DMS 273 (cell line): ENCODE results near the gene HOXA5.

Source experiments
- DNase-seq: peaks from one replicate; lab custom pipeline; 2025; ENCODE audit not compliant: unreplicated experiment; lab: John Stamatoyannopoulos, UW

The HOXA5 gene

DNA sequence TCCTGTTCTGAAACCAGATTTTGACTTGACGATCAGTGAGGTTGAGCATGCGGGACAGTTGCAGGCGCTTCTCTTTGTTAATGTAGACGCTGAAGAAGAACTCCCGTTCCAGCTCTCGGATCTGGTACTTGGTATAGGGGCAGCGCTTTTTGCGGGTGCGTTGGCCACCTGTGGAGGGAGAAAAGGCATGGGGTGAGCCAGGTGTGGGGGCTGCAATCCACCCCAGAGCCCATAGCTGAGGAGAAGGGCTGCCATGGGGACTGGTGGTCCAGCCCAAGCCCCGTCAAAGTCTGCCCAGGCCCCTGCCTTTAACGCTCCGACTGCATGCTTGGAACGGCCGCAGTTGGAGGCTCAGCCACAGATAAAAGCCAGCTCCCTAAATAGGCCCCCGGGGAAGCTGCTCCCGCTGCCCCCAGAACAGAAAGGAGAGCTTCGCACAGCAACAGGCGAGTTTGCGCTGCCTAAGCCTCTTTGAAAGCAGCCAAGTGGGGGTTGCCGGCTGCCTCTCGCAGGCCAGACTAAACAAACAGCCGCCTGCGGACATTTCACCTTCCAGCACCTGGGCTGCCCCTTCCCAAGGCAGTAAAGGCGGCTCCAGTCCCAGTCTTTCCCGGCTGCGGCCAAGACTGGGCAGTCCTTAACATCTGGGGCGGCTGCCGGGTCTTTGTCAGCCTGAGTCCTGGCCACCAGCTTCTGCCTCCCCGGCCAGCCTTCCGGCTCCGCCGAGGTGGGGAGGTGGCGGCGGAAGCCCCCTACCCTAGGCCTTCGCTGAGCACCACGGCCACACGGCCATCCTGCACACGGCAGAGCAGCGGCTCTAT is 39.6 kb upstream of the HOXA5 start:
- no peak for DNase-seq

DNA sequence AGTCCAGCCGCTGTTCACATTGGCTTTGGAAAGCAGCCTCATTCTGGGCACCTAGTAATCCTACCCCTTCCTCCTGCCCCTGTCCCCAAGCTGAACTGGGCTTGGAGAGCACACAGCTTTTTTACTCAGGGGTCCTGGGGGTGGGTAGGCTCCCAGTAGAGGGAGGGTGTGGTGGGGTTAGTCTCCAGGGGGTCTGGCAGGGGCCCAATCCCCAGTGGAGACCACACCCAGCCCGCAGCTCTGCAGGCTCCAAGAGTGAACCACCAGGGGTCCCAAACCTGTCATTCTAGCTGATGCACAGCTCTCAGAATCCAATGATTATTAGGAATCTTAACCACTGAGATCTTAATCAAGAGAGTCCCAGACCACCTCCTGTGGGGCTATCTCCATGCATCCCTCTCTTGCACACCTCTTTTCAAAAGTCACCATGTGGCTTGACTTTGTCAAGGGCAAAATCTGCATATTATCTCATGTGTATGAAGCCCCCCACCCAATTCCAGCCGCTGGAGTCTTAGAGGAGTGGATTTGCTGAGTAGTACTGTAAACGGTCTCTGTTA is 38.9 kb upstream of the HOXA5 start:
- no peak for DNase-seq

DNA sequence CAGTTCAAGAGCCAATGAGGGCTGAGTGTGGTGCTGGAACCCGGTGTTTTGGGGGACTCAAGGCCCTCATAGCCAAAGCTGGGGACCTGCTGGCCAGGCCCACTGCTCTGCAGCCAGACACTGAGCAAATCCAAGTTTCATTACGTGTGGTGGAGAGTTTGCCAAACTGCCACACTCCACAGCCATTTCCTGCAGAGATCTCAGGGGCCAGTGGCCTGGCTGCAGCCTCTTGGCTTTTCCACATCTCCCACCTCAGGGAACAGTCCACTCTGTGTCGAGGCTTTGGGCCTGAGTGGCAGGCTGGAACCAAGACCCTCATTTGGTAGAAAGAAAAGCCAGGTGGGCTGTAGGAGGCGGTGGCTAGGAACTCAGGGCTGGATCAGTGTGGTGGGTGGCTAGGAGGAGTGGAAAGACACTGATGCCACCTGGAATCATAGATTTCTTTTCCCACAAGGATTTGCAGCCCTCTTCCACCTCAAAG is 38.4 kb upstream of the HOXA5 start:
- DNase-seq: no peak

DNA sequence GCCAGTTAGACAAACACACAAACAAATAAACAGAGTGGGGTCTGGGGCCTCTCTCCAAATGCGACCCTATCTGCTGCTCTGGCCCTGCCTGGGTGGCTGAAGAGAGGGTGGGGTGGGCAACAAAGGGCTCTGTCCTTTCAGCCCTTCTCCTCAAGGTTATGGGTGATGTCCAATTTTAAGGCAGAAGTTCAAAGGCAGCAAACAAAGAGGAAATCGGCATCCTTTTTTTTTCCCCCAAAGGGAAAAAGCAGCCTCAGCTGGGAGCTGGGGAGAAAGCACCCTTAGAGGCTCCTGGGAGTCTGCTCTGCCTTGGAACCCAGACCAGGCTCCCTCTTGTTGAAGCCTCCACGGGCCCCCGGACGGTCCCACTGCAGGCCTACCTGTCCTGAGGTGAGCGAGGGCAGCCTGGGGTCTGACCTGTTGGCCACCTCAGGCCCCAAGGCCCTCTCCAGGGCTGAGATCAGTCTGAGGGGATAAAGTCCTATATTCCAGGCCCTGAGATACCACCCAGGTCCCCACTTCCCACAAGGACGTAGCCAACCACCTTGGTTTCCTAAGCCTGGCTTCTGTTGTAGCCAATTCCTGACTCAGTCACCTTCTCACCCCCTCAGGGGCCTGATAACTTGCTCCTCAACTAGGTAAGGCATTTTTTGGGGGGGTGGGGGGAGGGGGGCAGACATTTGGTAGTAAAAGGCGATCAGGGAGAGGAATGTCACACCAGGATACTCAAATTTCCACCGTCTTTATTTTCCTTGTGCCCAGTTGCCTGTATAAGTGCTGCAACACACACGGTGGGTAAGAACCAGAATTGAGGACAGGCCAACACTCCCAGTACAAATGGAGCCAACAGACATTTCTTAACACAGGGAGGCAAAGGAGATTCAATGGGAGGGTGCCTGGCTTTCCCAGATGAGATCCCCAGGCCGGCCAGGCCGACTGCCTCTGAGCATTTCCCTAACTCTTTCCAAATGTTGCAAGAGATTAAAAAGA is 37.2 kb upstream of the HOXA5 start:
- no peak for DNase-seq

DNA sequence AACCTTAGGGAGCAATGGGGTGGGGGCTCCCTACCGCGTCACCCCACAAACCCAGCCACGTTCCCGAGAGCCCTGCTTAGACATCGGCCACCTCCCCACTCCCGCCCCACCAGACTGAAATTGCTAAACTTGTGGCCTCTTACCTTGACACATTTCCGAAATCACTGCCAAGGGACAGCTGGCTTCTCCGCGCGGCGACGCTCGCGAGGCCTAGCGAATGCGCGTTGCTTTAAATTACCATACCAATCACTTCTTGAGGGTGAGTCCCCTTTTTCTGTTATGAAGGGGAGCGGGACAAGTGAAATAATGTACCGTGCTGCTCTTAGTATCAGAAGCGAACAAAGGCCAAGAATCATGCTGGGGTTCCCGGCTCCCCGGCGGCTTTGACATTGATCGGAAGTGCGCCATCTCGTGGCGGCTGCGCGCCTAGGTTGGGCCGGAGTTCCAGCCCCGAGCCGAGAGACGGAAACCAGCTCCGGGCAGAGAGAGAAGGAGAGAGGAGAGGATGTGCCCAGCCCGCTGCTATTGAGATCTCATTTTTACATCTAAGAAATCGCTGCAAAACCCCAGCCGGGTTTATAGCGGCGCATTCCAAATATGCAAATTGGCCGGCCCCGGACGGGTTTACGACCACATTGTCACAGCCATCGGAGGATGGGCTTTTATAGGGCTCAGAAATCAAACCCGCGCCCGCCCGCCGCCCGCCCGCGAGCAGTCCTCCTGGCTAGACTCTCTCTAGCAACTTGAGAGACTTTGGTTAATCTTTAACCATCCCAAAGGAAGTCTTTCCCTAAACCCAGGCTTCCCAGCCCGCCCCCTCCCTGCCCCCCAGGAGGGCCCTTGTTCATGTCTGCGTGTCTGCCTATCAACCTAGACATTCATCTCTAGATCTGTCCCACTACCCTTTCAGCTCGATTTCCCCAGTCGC is 36.3 kb upstream of the HOXA5 start:
- DNase-seq: peak; percentile 94

DNA sequence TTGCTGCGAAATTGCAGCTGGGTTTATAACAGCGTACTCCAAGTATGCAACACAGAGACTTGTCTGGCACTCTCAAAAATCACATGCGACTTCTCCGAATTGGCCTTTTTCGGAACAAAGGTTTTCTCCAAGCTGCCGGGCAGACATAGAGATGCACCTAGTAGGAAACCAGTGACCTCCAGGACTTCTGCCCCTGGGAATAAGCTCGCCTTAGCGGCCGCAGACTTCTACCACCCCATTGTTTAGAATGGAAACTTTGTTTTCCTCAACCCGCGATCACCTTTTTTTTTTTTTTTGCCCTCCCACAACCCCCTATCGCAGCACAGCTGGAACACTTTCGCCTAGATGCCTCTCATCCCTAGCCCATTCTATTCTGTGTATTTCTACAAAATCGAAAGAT is 35.5 kb upstream of the HOXA5 start:
- DNase-seq: no peak

DNA sequence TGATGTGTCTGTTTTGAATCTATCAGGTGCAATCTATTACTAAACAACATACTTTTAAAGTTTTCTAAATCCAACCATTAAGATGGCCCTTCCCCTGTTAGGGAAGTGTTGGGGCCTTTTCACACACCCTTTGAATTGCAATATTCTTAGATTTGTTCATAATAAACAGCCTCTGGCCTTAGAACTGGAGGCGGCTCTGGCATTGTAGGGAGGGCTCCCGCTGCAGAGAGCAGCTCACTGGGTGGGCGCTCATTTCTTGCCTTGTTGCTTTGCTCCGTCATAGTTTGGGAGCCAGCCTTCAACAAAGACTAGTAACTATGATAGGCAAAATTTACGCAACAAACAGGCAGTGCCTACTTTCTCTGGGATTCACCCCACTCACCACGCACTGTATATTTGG is 34.9 kb upstream of the HOXA5 start:
- no peak for DNase-seq

DNA sequence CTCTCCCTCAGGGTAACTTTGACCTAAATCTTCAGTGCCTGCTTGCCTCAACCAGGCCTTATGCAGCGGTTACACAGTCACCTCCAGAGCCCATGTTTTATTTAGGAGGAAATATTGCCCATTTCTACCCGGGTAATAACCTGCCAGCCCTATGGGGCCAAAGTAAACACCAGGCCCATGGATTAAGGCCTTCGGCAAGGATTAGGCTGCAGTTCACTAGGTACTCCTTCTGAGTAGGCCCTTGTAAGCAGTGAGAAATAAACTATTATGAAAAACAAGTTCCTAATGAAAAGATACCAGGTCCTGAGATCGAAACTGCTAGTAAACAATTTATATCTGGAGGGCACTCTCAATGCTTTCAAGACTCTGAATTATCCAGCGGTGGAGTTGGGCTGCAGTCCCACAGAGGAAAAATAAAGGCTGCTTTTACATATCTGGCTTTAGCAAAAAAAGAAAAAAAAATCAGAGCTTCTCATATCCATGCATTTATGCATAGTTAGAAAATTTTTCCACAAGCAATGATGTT is 34.4 kb upstream of the HOXA5 start:
- DNase-seq: no peak

DNA sequence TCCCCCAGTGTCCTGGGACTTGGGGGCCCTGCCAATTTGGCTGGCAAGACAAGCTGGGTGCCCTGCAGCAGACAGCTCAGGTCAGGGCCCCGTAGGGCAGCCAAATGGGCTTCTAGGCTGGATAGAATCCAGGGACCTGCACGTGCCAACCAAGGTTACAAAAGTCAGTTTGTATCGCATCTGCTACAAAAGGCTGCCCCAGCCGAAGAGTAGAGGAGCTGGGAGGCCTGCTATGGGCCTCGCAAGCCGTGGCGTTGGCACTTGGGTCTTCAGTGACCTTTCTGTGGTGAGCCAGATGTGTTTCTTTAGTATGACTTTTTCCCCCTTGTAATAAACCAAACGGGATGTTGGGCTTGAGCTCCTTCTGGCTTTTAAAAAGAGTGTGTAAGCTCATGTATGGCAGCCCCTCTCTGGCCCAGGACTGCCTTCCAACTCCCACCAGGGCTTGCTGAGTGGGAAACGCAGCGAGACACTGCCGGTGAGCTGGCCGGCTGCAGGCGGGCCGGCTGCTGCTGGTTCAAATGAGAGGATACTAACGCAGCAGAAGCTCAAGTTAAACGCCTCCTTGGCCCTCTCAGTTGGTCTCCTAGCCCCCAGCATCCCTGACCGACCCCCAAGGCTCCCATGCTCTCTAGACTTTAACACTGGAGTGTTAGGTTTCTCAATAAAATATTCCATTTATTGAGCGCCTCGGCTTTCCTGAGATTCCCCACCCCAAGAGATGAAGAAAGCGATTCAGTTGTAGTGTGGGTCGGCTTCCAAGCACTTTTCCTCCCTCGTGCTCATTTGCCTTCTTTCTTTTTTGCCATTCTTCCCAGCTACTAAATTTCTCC is 33.7 kb upstream of the HOXA5 start:
- no peak for DNase-seq

DNA sequence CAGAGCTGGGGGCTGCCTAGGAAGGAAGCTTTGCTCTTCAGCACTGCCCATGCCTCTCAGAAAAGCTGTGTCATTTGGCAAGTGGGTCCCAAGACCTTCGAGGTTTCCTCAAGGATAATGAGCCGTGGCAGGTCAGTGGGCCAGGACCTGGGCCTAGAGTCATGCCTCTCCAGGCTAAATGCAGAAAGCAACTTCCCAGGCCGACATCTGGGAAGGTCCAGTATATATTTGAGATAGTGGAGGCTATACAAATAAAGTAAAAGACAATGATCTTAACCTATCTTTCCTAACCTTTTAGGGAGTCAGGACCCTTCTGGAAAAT is 33.0 kb upstream of the HOXA5 start:
- DNase-seq: no peak

DNA sequence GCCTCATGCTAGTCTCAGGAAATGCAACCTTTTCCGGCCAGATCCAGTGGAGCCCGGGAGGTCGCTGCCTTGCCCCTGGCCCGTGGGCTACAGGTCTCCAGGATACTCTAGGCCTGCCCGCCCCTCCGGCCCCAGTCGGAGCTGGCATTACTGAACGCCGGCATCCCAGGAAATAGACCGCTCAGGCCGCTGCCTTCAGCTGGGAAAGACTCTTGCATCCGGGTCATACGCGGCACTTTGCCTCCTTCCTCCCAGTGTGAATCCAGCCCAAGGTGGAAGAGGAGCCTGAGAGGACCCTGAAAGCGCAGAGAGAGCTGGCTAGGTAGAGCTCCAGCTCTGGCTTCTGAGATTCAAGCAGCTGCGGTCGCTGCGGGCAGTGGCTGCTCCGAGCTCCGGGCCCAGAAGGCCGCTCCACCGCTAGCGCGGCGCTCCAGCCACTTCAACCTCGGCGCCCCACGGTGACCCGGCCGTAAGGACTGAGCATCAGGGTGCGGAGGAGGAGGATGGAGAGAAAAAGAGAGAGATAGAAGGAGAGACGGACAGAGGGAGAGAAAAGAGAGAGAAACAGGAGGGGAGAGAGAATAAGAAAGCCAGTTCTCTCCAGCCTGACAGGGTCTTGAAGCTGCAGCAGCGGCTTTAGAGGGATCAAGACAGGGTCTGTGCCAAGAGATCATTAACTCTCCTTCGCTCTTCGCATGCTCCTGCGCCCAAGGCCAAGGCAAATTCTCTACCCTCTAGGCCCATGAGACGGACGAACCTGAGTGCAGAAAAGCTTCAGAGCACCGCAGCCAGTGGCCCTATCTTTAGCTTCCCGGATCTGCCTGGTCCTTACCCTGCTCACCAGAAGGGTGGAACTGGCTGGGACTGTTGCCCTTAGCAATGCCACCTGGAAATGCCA is 32.4 kb upstream of the HOXA5 start:
- DNase-seq: no peak

DNA sequence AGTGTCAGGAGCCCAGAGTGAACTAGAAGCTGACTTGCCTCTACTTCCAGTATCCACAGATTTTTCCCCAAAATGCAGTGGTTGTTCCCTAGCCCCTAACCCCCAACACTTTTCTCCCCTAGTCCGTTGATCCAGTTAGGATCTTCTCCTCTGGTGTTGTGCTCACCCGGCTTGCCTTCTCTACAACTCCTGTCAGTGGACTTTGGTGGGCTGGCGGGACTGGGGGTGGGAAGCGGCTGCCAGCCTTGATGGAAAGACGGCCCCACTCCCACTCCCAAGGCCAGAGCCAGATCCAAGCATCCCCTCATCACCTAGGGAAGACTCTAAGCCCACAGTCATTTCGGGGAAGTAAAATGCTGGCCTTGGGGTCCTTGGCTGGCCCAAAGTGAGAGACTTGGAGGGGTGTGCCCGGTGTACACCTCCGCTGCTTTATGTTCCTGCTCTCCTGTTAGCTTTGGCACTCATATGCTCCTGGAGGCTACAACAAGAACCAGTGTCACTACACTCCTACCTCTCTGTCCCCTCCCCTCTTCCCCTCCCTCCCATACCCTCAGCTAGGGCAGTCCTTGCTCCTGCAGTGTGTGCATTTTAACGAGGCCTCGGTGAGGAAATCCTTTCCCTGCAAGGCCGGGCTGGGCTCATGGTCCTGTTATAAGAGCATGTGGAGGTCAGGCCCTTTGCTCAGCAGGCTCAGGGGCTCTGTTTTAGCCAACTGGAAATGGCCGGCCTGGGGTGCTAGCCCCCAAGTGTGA is 31.6 kb upstream of the HOXA5 start:
- no peak for DNase-seq

DNA sequence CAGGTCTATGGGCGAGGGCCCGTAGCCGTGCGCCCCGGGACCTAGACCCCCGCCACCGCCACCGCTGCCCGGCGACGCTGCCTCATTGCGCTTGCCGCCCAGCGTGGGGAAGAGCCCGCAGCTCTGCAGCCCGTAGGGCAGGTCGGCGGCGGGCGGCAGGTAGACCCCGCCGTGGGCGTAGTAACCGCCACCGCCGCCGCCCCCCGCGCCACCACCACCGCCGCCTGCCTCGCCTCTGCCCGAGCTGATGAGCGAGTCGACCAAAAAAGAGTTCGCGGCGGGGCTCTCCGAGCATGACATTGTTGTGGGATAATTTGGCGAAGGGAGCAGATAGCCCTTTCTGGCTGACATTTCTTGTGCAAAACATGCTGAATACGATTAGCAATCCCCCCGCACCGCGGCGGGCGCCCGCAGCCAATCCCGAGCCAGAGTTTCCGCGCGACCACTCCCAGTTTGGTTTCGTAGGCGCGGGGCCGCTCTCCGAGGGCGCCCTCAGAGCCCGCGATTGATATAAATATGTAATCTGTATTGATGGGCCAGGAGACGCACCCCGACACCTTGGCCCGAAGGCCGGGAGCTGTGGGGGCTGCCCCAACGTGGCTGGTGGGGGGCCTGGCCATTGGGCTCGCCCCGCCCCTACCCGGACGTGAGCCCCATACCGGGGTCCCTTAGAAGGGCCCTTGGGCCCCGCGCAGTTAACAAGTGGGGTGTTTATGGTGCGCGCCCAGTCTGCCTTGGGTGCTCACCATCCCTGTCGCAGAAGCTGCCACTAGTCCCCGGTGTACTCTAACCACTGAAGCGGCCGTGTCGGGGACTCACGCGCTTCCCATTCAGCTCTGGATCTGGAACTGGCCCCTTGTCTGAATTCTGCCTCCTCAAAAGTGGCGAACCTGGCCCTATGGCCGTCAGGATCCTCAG is 30.7 kb upstream of the HOXA5 start, which contains the start of gene HOXA10:
Gene HOXA10, minus strand, starts transcription at position 365 of the 918 bp plus-strand sequence. Its CDS starts 14 bp downstream, at position 351.
- no peak for DNase-seq

DNA sequence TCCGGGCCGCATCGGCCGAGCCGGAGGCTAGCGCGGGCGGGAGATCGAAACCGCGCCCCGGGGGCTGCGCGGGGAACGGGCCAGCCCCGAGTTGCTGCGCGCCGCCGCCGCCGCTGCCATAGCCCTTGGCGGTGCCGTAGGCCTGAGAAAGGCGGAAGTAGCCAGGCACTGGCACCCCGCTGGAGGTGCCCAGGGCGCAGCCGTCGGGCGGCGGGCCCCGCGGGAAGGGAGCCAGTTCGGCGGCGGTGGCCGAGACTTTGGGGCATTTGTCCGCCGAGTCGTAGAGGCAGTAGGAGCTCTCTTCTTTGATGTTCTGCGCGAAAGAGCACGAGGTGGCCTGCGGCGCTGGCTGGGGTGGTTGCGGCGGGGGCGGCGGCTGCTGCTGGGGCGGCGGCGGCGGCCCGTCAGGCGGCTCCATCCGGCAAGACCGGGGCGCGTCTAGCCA is 30.1 kb upstream of the HOXA5 start:
- peak; percentile 83 for DNase-seq

DNA sequence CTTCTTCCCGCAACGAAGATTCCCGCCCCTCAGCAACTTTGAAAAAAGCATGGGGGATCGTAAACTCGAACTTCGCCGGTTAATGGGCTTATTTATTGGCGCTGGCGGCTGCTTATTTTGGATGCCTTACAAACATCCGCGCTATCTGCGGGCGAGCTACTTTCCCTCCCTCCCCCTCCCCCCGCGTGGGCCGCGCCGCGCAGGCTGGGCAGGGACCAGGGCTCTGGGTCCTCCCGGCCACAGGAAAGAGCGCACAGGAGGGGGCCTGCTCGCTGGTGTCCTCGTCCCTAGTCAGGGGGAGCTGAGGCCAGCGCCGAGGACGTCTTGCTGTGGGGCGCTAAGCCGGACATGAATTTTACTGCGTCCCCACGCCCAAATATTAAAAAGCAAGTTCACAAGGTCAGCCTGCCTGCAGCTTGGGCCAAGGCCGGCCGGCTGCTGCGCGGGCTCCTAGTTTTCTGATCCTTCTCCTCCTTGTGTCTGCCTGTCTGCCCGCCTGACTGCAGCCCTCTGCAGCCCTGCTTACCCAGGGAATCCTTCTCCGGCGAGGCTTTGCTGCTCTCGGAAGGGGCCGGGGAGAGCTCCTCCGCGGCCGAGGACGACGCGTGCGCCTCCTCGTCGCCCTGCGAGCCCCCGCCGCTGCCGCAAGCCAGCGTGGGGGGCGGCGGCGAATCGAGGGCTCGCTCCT is 29.5 kb upstream of the HOXA5 start:
- DNase-seq: peak; percentile 83

DNA sequence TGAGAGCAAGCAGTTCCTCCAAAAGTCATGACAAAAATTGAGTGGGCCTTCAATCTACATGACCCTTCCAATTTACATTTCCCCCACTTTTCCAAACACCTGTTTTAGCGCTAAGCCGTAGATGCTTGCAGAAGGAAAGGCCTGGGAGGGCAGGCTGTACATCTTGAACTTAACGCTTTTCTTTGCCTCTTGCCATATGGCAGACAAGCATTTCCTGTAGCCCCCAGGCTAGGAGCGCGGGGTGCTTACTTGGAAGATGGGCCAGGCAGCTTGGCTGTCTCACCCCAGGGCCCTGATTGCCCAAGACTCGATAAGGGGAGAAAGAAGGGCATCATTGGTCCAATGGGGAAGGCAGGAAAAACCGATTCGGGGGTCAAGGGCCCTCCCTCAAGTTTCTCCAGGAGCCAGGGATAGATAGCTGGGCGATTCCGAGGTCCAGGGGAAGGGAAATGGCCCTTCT is 28.9 kb upstream of the HOXA5 start:
- peak; percentile 67 for DNase-seq
